Activated CD4-positive, alpha-beta memory T cell treated with anti-CD3 and anti-CD28 coated beads, Interleukin-2, amount 10 ng/mL, durations not matched to agents 7 days and 5 days (primary cell): ENCODE data around the gene MAD2L1BP. TPM values are rescaled to one million over a fixed set of nuclear protein-coding genes. Genes with fewer than 3 reads are reported as not detected.
A peak's percentile ranks its signal among the peaks of the same experiment; 100 is the strongest.
"Not testable (repeated sequence)": the region's sequence is repeated elsewhere in the genome, so short reads cannot be mapped to it uniquely, and the experiment has no call there.

ENCODE experiments used
- CTCF ChIA-PET: fragments of 350-600 bp; sonication (Branson Sonifier 250); formaldehyde crosslinking; loops from one replicate; lab custom pipeline; 2021; ENCODE audit warnings: antibody characterized with exemption, inconsistent platforms; lab: Charles Lee
- POLR2A ChIA-PET: fragments of 350-600 bp; sonication (Branson Sonifier 250); formaldehyde crosslinking; loops from one replicate; lab custom pipeline; 2021; ENCODE audit warnings: antibody characterized with exemption; lab: Charles Lee
- DNase-seq: peaks from one replicate; pipeline ENCODE4 v3.0.0-alpha.2; 2020
- H3K27ac Mint-ChIP-seq: one replicate; pipeline ENCODE4 v1.8.0; 2021; ENCODE audit warnings: mild to moderate bottlenecking, mixed read lengths
- H3K27me3 Mint-ChIP-seq: one replicate; pipeline ENCODE4 v1.8.0; 2021; ENCODE audit warnings: mixed read lengths
- H3K36me3 Mint-ChIP-seq: one replicate; pipeline ENCODE4 v1.8.0; 2021; ENCODE audit warnings: low read depth, mixed read lengths
- H3K4me1 Mint-ChIP-seq: one replicate; pipeline ENCODE4 v1.8.0; 2021; ENCODE audit warnings: mixed read lengths
- H3K4me3 Mint-ChIP-seq: one replicate; pipeline ENCODE4 v1.8.0; 2021; ENCODE audit warnings: mild to moderate bottlenecking, mixed read lengths
- H3K9me3 Mint-ChIP-seq: one replicate; pipeline ENCODE4 v1.8.0; 2021; ENCODE audit warnings: mixed read lengths
- total RNA-seq, 2 experiments: library from RNA; stranded (reverse); gene quantifications; one replicate each; pipeline ENCODE4 v1.2.3, GENCODE V29; 2021

MAD2L1BP gene
- total RNA-seq: 10 to 100 TPM; 40.4 to 41.8 TPM

DNA sequence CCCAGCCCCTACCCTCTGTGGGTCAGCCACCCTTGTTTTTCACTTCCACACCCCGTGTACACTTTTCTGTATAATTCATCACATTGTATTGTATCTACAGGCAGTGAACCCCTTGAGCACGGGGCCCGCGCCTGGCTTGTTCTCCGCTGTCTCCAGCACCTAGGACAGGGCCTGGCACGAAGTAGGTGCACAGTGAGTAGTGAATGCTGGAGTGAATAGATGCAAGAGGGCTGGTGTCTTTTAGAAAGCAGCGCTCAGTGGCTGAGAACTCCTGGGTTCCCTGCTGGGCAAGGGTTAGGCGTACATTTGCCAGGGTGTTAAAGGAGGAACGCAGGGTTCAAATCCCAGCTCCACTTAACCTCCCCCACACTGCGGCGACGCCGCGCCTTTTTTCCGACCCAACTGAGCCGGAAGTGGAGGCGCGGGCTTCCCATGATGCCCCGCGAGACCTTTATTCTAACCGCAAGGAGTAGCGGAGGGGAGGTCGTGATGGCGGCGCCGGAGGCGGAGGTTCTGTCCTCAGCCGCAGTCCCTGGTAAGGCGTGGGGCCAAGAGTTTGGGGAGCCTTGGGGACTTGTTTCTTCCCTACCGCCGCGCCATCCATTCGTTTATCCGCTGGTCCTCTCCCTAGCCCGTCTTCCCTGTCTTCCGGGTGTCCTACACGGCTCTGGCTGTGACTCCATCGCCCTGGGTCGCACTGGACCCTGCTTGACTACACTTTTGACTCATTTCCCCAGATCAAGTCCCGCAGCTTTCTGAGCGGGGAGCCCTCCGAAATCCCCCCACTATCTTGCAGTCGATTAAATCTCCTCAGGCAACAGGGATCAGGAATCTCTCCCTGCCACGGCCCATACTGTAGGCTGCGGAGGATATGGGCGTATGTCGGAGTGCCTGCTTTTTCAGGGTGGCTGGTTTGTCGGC lies at the start of gene MAD2L1BP:
Gene MAD2L1BP (plus strand): TSS at position 454 of the 921 bp plus-strand sequence. CDS start 36 bp downstream, at position 490.
- no peaks in the 10 kb centered on the region for H3K27me3 Mint-ChIP-seq
- H3K27ac Mint-ChIP-seq: peak within 1 kb of the TSS; percentile 87
- peaks cover 49% of the 10 kb centered on the region for H3K36me3 Mint-ChIP-seq
- POLR2A ChIA-PET: interaction anchor here (0.6 to 2.6 kb wide), 16 partner anchors 9 to 208 kb away, joined by 3 to 13 read pairs (median 4); partner anchors contain the start of genes ABCC10, MRPS18A, POLH and XPO5
- peak; percentile 92 for DNase-seq
- peaks cover 57% of the 10 kb centered on the region for H3K4me1 Mint-ChIP-seq
- H3K4me3 Mint-ChIP-seq: peak within 1 kb of the TSS; percentile 94
- CTCF ChIA-PET: interaction anchor here (0.8 to 2.6 kb wide), 3 partner anchors 31 to 621 kb away, joined by 3 to 11 read pairs (median 3); partner anchors contain the start of gene SLC35B2
- no peaks in the 10 kb centered on the region for H3K9me3 Mint-ChIP-seq

DNA sequence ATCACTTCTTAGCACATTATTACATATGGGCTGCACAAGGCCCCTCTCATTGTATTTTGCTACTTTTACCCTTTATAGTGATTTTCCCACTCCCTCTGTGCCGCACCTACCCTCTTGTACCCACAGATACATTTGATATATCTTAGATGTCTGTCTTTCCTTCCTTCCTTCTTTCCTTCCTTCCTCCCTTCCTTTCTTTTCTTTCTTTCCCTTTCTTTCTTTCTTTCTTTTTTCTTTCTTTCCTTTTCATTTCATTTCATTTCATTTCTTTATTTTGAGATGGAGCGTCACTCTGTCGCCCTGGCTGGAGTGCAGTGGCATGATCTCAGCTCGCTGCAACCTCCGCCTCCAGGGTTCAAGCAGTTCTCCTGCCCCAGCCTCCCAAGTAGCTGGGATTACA lies 47.4 kb upstream of the MAD2L1BP start:
- POLR2A ChIA-PET: interaction anchor here (1.2 to 1.8 kb wide), 3 partner anchors 11 to 17 kb away, joined by 3 to 4 read pairs (median 4); no protein-coding TSS in a partner anchor
- H3K27ac Mint-ChIP-seq: peak overlapping the region; percentile 21
- CTCF ChIA-PET: no interaction called here
- no peaks in the 10 kb centered on the region for H3K27me3 Mint-ChIP-seq
- peaks cover 70% of the 10 kb centered on the region for H3K36me3 Mint-ChIP-seq
- H3K4me1 Mint-ChIP-seq: peaks cover 38% of the 10 kb centered on the region
- H3K4me3 Mint-ChIP-seq: no peak overlapping the region
- no peaks in the 10 kb centered on the region for H3K9me3 Mint-ChIP-seq
- DNase-seq: no peak

DNA sequence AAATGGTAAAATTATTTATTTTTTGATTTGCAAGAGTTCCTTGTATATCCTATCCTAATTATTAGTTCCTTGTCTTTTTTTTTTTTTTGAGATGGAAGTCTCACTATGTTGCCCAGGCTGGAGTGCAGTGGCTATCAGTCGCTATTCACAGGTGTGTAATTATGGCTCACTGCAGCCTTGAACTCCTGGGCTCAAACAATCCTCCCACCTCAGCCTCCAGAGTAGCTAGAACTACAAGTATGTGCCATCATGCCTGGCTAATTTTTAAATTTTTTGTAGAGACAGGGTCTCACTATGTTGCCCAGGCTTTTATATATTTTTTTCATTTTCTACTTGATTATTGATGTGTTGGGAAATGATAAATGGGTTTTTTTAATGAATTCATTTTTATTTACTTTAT lies 46.1 kb upstream of the MAD2L1BP start:
- ChIA-PET CTCF (interaction anchor here (0.7 to 1.5 kb wide), 2 partner anchors 19 to 658 kb away, joined by 3 to 4 read pairs; no protein-coding TSS in a partner anchor), POLR2A (interaction anchor here (1.2 kb wide), 1 partner anchor 40 kb away, joined by 3 read pairs; the partner anchor contains the start of gene GTPBP2)
- peaks cover 59% of the 10 kb centered on the region for H3K36me3 Mint-ChIP-seq
- not testable (repeated sequence) for DNase-seq, H3K9me3 Mint-ChIP-seq, H3K27ac Mint-ChIP-seq, H3K27me3 Mint-ChIP-seq, H3K4me3 Mint-ChIP-seq
- H3K4me1 Mint-ChIP-seq: peaks cover 25% of the 10 kb centered on the region

DNA sequence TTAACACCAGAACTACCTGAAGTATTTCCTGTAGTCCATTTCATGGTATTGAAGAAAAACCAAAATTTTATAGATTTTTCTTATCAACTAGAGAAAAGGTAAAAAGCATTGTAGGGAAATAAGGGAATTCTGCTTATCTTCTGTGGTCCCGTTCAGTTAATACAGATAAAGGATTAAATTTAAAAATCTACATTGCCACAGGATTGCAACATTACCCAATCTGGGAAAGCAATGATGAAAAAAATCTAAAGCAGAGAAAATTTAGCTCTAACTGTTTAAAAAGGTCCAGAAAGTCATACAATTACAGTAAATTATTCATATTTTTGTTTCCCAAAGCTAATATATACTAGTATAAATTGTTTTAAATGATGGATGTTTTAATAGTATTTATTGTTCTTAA lies 41.7 kb upstream of the MAD2L1BP start:
- no peak overlapping the region for H3K27ac Mint-ChIP-seq
- no peak overlapping the region for H3K4me3 Mint-ChIP-seq
- peaks cover 3% of the 10 kb centered on the region for H3K4me1 Mint-ChIP-seq
- H3K9me3 Mint-ChIP-seq: no peaks in the 10 kb centered on the region
- H3K27me3 Mint-ChIP-seq: no peaks in the 10 kb centered on the region
- peaks cover 49% of the 10 kb centered on the region for H3K36me3 Mint-ChIP-seq
- DNase-seq: no peak
- CTCF ChIA-PET: interaction anchor here (1.0 to 1.2 kb wide), 2 partner anchors 10 to 14 kb away, joined by 3 to 6 read pairs; no protein-coding TSS in a partner anchor
- POLR2A ChIA-PET: interaction anchor here (1.0 to 1.8 kb wide), 2 partner anchors 10 to 41 kb away, joined by 3 to 8 read pairs; partner anchors contain the start of gene MAD2L1BP

GRCh38 chr6:43600595-43600994 lies 35.0 kb upstream of the MAD2L1BP start:
- Mint-ChIP-seq H3K9me3 (no peaks in the 10 kb centered on the region), H3K36me3 (peaks cover 68% of the 10 kb centered on the region), H3K4me3 (no peak overlapping the region), H3K4me1 (no peaks in the 10 kb centered on the region), H3K27me3 (no peaks in the 10 kb centered on the region), H3K27ac (no peak overlapping the region)
- no peak for DNase-seq
- POLR2A ChIA-PET: no interaction called here
- CTCF ChIA-PET: interaction anchor here (0.6 to 0.8 kb wide), 2 partner anchors 8 to 47 kb away, joined by 3 read pairs; no protein-coding TSS in a partner anchor

DNA sequence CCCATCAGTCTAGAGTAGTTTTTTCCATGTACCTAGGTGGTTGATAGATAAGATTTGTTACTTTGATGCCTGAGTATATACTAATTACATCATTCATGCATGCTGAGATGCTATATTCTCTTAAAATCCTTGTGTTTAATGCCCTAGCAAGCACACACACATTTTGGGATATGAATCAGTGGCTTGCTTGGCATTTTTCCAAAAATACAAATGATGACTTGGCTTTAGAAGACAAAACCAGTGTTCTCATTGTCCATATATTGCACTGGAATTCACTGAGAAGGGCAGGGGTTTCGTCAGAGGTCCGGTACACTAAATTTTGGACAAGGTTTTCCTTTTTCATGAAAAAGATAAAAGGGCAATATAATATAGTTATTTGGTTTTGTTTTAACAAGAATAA lies 31.5 kb upstream of the MAD2L1BP start:
- no peaks in the 10 kb centered on the region for H3K27me3 Mint-ChIP-seq
- ChIA-PET CTCF (no interaction called here), POLR2A (interaction anchor here (0.6 to 2.1 kb wide), 2 partner anchors 13 to 25 kb away, joined by 3 to 6 read pairs; partner anchors contain the start of gene GTPBP2)
- H3K4me3 Mint-ChIP-seq: no peak overlapping the region
- no peaks in the 10 kb centered on the region for H3K9me3 Mint-ChIP-seq
- DNase-seq: no peak
- H3K27ac Mint-ChIP-seq: no peak overlapping the region
- H3K36me3 Mint-ChIP-seq: peaks cover 70% of the 10 kb centered on the region
- H3K4me1 Mint-ChIP-seq: peaks cover 6% of the 10 kb centered on the region

DNA sequence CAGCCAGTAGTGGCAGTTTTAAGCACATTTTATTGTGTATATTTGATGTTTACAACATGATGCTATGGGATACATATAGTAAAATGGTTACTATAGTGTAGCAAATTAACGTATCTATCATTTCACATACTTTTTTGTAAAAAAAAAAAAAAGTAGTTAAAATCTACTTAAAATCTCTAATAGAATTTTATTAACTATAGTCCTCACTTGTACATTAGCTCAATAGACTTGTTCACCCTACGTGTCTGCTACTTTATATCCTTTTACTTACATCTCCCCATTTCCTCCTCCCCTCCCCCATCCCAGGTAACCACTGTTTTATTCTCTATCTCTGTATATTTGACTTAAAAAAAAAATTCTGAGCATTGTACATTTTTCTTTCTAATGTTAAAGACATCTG lies 29.6 kb upstream of the MAD2L1BP start:
- DNase-seq: no peak
- Mint-ChIP-seq H3K4me1 (peaks cover 6% of the 10 kb centered on the region), H3K27me3 (no peaks in the 10 kb centered on the region), H3K27ac (no peak overlapping the region), H3K36me3 (peaks cover 68% of the 10 kb centered on the region), H3K4me3 (no peak overlapping the region), H3K9me3 (no peaks in the 10 kb centered on the region)
- POLR2A ChIA-PET: interaction anchor here (2.1 kb wide), 1 partner anchor 24 kb away, joined by 6 read pairs; the partner anchor contains the start of gene GTPBP2
- CTCF ChIA-PET: interaction anchor here (1.6 to 3.7 kb wide), 2 partner anchors 9 to 23 kb away, joined by 5 to 15 read pairs; partner anchors contain the start of gene GTPBP2

GRCh38 chr6:43608310-43608763 lies 27.3 kb upstream of the MAD2L1BP start:
- H3K27me3 Mint-ChIP-seq: no peaks in the 10 kb centered on the region
- peak overlapping the region; percentile 16 for H3K27ac Mint-ChIP-seq

DNA sequence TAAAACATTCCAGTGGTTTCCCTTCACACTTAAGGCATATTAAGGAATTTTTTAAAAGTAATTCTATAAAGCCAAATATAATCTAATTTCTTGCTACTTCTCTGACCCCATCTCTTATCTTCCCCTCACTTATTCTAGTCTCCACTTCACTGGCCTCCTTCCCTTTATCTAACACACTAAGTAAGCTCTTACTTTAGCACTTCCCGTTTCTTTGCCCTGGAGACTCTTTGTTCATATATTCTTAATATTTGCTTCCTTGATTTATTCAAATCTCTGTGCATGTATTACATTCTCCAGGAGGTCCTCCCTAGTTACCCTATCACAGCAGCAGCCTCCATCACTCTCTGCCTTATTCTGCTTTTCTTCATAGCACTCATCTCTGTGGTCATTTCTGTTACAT lies 26.8 kb upstream of the MAD2L1BP start:
- DNase-seq: no peak
- Mint-ChIP-seq H3K9me3 (no peaks in the 10 kb centered on the region), H3K4me1 (peaks cover 6% of the 10 kb centered on the region), H3K36me3 (peaks cover 66% of the 10 kb centered on the region), H3K27me3 (no peaks in the 10 kb centered on the region), H3K4me3 (no peak overlapping the region), H3K27ac (no peak overlapping the region)
- ChIA-PET POLR2A (interaction anchor here (0.8 to 4.0 kb wide), 3 partner anchors 9 to 28 kb away, joined by 3 to 16 read pairs (median 4); partner anchors contain the start of gene GTPBP2), CTCF (interaction anchor here (0.8 to 3.7 kb wide), 19 partner anchors 9 to 471 kb away, joined by 3 to 15 read pairs (median 6); partner anchors contain the start of gene GTPBP2)

More at GRCh38 chr6:43608310-43608763, 27.3 kb upstream of the MAD2L1BP start:
- no peaks in the 10 kb centered on the region for H3K9me3 Mint-ChIP-seq
- H3K4me3 Mint-ChIP-seq: no peak overlapping the region
- peaks cover 6% of the 10 kb centered on the region for H3K4me1 Mint-ChIP-seq
- peaks cover 66% of the 10 kb centered on the region for H3K36me3 Mint-ChIP-seq
- DNase-seq: peak; percentile 65
- ChIA-PET POLR2A (interaction anchor here (0.8 to 4.0 kb wide), 3 partner anchors 10 to 28 kb away, joined by 3 to 16 read pairs (median 4); partner anchors contain the start of gene GTPBP2), CTCF (interaction anchor here (0.8 to 3.7 kb wide), 19 partner anchors 8 to 471 kb away, joined by 3 to 15 read pairs (median 6); partner anchors contain the start of gene GTPBP2)

DNA sequence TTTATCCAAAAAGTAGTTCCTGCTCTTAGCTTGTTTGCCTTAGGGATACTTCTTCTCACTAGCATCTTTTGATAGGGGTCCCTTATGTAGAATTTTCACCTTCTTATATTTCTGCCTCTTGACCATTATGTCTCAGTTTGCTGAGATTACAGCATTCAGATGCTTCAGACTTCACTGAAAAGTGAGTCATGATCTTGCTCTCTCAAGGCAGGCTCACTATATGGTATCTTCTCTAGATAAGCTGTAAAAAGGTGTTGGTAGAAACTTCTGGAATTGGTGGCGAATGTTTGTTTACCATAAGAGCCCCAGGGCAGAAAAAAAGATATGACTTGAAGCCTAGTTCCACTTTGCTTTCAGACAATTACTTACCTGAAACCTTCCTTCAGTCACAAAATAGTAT lies 26.2 kb upstream of the MAD2L1BP start:
- Mint-ChIP-seq H3K36me3 (peaks cover 65% of the 10 kb centered on the region), H3K4me1 (peaks cover 6% of the 10 kb centered on the region), H3K9me3 (no peaks in the 10 kb centered on the region), H3K4me3 (no peak overlapping the region), H3K27me3 (no peaks in the 10 kb centered on the region), H3K27ac (no peak overlapping the region)
- ChIA-PET POLR2A (interaction anchor here (0.8 to 4.0 kb wide), 2 partner anchors 9 to 19 kb away, joined by 3 to 16 read pairs; partner anchors contain the start of gene GTPBP2), CTCF (interaction anchor here (0.8 to 3.7 kb wide), 12 partner anchors 9 to 470 kb away, joined by 3 to 15 read pairs (median 7); partner anchors contain the start of gene GTPBP2)
- DNase-seq: no peak

DNA sequence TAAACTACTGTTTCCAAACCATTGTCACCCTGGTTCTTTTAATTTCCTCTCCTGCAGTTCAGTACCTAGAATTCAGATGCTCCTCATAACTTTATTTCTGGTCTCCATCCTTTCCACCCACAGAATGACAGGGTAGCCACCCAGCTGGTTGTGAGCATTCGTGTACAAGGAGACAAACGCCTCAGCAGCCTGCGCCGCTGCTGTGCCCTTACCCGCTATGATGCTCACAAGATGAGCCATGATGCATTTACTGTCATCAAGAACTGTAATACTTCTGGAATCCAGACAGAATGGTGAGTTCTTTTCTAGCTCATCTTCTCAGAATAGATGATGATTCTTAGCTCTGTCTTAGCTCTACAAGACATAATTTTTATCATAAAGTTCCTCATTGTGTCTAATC lies 25.2 kb upstream of the MAD2L1BP start:
- CTCF ChIA-PET: interaction anchor here (0.7 to 1.1 kb wide), 5 partner anchors 14 to 468 kb away, joined by 3 to 5 read pairs (median 3); partner anchors contain the start of gene GTPBP2
- no peak for DNase-seq
- no peak overlapping the region for H3K4me3 Mint-ChIP-seq
- H3K36me3 Mint-ChIP-seq: peaks cover 68% of the 10 kb centered on the region
- no peak overlapping the region for H3K27ac Mint-ChIP-seq
- no peaks in the 10 kb centered on the region for H3K27me3 Mint-ChIP-seq
- peaks cover 6% of the 10 kb centered on the region for H3K4me1 Mint-ChIP-seq
- POLR2A ChIA-PET: interaction anchor here (1.0 to 4.0 kb wide), 4 partner anchors 9 to 35 kb away, joined by 4 to 16 read pairs (median 6); partner anchors contain the start of gene GTPBP2
- no peaks in the 10 kb centered on the region for H3K9me3 Mint-ChIP-seq
